ENCODE measurements around the gene GPR75.

- TF ChIP-seq POLR2A (IDR thresholded peaks at IDR 0.05) (no peak), CTCF (IDR thresholded peaks at IDR 0.05) (no peak)
Measured at GRCh38 chr2:53905396-53905795, 45.6 kb upstream of the GPR75 start.
